ENCODE results near the gene NFE2.

The NFE2 gene

GRCh38 chr12:54300225-54300731 is 537 bp downstream of the NFE2 start:
- H3K27ac Mint-ChIP-seq (ENCODE audit: low read depth): no peak overlapping the region
- peaks cover 27% of the 10 kb centered on the region for H3K4me1 Mint-ChIP-seq
- H3K4me3 Mint-ChIP-seq: peak overlapping the region; percentile 44
- H3K36me3 Mint-ChIP-seq (ENCODE audit: insufficient read depth): peaks cover 1% of the 10 kb centered on the region
- no peak for DNase-seq (ENCODE audit: low spot score in 2 of 2)
- H3K27me3 Mint-ChIP-seq: peaks cover 54% of the 10 kb centered on the region
- no peaks in the 10 kb centered on the region for H3K9me3 Mint-ChIP-seq
- ATAC-seq (replicated peaks; ENCODE audit: extremely low read depth, poor library complexity, severe bottlenecking): no peak

GRCh38 chr12:54299515-54300224 is 1.1 kb downstream of the NFE2 start:
- peaks cover 26% of the 10 kb centered on the region for H3K4me1 Mint-ChIP-seq
- no peaks in the 10 kb centered on the region for H3K9me3 Mint-ChIP-seq
- H3K27ac Mint-ChIP-seq (ENCODE audit: low read depth): no peak overlapping the region
- no peak for DNase-seq (ENCODE audit: low spot score in 2 of 2)
- peak overlapping the region; percentile 1 for H3K4me3 Mint-ChIP-seq
- peaks cover 54% of the 10 kb centered on the region for H3K27me3 Mint-ChIP-seq
- peaks cover 1% of the 10 kb centered on the region for H3K36me3 Mint-ChIP-seq (ENCODE audit: insufficient read depth)
- ATAC-seq (replicated peaks; ENCODE audit: extremely low read depth, poor library complexity, severe bottlenecking): no peak

GRCh38 chr12:54298904-54299303 is 1.9 kb downstream of the NFE2 start:
- H3K4me3 Mint-ChIP-seq: no peak overlapping the region
- ATAC-seq (replicated peaks; ENCODE audit: extremely low read depth, poor library complexity, severe bottlenecking) (no peak), DNase-seq (ENCODE audit: low spot score in 2 of 2) (no peak)
- H3K36me3 Mint-ChIP-seq (ENCODE audit: insufficient read depth): peaks cover 3% of the 10 kb centered on the region
- no peak overlapping the region for H3K27ac Mint-ChIP-seq (ENCODE audit: low read depth)
- peaks cover 54% of the 10 kb centered on the region for H3K27me3 Mint-ChIP-seq
- H3K9me3 Mint-ChIP-seq: no peaks in the 10 kb centered on the region
- H3K4me1 Mint-ChIP-seq: peaks cover 19% of the 10 kb centered on the region

GRCh38 chr12:54296393-54297099 is 4.3 kb downstream of the NFE2 start:
- Mint-ChIP-seq H3K36me3 (ENCODE audit: insufficient read depth) (peaks cover 3% of the 10 kb centered on the region), H3K4me3 (no peak overlapping the region), H3K27me3 (peaks cover 38% of the 10 kb centered on the region), H3K27ac (ENCODE audit: low read depth) (no peak overlapping the region), H3K4me1 (peaks cover 12% of the 10 kb centered on the region), H3K9me3 (no peaks in the 10 kb centered on the region)
- no peak for DNase-seq (ENCODE audit: low spot score in 2 of 2)
- no peak for ATAC-seq (replicated peaks; ENCODE audit: extremely low read depth, poor library complexity, severe bottlenecking)

GRCh38 chr12:54294953-54295566 is 5.8 kb downstream of the NFE2 start:
- no peak overlapping the region for H3K27ac Mint-ChIP-seq (ENCODE audit: low read depth)

GRCh38 chr12:54294152-54294952 is 6.5 kb downstream of the NFE2 start:
- ATAC-seq (replicated peaks; ENCODE audit: extremely low read depth, poor library complexity, severe bottlenecking): peak; percentile 50
- peaks cover 6% of the 10 kb centered on the region for H3K4me1 Mint-ChIP-seq
- no peak overlapping the region for H3K27ac Mint-ChIP-seq (ENCODE audit: low read depth)
- H3K27me3 Mint-ChIP-seq: peaks cover 16% of the 10 kb centered on the region
- no peaks in the 10 kb centered on the region for H3K9me3 Mint-ChIP-seq
- peaks cover 5% of the 10 kb centered on the region for H3K36me3 Mint-ChIP-seq (ENCODE audit: insufficient read depth)
- no peak overlapping the region for H3K4me3 Mint-ChIP-seq
- DNase-seq (ENCODE audit: low spot score in 2 of 2): no peak

More at GRCh38 chr12:54294953-54295566, 5.8 kb downstream of the NFE2 start:
- Mint-ChIP-seq H3K4me1 (peaks cover 6% of the 10 kb centered on the region), H3K27me3 (peaks cover 23% of the 10 kb centered on the region), H3K36me3 (ENCODE audit: insufficient read depth) (peaks cover 3% of the 10 kb centered on the region), H3K9me3 (no peaks in the 10 kb centered on the region), H3K4me3 (no peak overlapping the region)
- no peak for DNase-seq (ENCODE audit: low spot score in 2 of 2)
- no peak for ATAC-seq (replicated peaks; ENCODE audit: extremely low read depth, poor library complexity, severe bottlenecking)

- Mint-ChIP-seq H3K36me3 (ENCODE audit: insufficient read depth) (peaks cover 8% of the 10 kb centered on the region), H3K9me3 (no peaks in the 10 kb centered on the region), H3K4me3 (no peak overlapping the region), H3K4me1 (peaks cover 3% of the 10 kb centered on the region), H3K27ac (ENCODE audit: low read depth) (no peak overlapping the region), H3K27me3 (peaks cover 5% of the 10 kb centered on the region)
- ATAC-seq (replicated peaks; ENCODE audit: extremely low read depth, poor library complexity, severe bottlenecking) (no peak), DNase-seq (ENCODE audit: low spot score in 2 of 2) (no peak)
Observed at GRCh38 chr12:54292931-54293241, 7.9 kb downstream of the NFE2 start.

GRCh38 chr12:54292083-54292930 is 8.5 kb downstream of the NFE2 start:
- H3K27me3 Mint-ChIP-seq: no peaks in the 10 kb centered on the region
- no peaks in the 10 kb centered on the region for H3K4me1 Mint-ChIP-seq
- H3K27ac Mint-ChIP-seq (ENCODE audit: low read depth): no peak overlapping the region
- H3K9me3 Mint-ChIP-seq: no peaks in the 10 kb centered on the region
- ATAC-seq (replicated peaks; ENCODE audit: extremely low read depth, poor library complexity, severe bottlenecking) (no peak), DNase-seq (ENCODE audit: low spot score in 2 of 2) (no peak)
- H3K4me3 Mint-ChIP-seq: no peak overlapping the region
- peaks cover 12% of the 10 kb centered on the region for H3K36me3 Mint-ChIP-seq (ENCODE audit: insufficient read depth)

GRCh38 chr12:54287261-54288157 is 13.3 kb downstream of the NFE2 start:
- Mint-ChIP-seq H3K4me1 (peaks cover 37% of the 10 kb centered on the region), H3K36me3 (ENCODE audit: insufficient read depth) (peaks cover 18% of the 10 kb centered on the region), H3K4me3 (no peak overlapping the region), H3K27me3 (no peaks in the 10 kb centered on the region), H3K27ac (ENCODE audit: low read depth) (peak overlapping the region; percentile 44), H3K9me3 (no peaks in the 10 kb centered on the region)
- DNase-seq (ENCODE audit: low spot score in 2 of 2) (no peak), ATAC-seq (replicated peaks; ENCODE audit: extremely low read depth, poor library complexity, severe bottlenecking) (no peak)

GRCh38 chr12:54286042-54287030 is 14.5 kb downstream of the NFE2 start:
- Mint-ChIP-seq H3K4me3 (no peak overlapping the region), H3K36me3 (ENCODE audit: insufficient read depth) (peaks cover 18% of the 10 kb centered on the region), H3K27ac (ENCODE audit: low read depth) (peak overlapping the region; percentile 42), H3K27me3 (no peaks in the 10 kb centered on the region), H3K9me3 (no peaks in the 10 kb centered on the region), H3K4me1 (peaks cover 47% of the 10 kb centered on the region)
- DNase-seq (ENCODE audit: low spot score in 2 of 2) (no peak), ATAC-seq (replicated peaks; ENCODE audit: extremely low read depth, poor library complexity, severe bottlenecking) (no peak)
